Neural progenitor cell (in vitro differentiated cells): ENCODE measurements around the gene MEIS1. TPM values are rescaled to one million over a fixed set of nuclear protein-coding genes. Genes with fewer than 3 reads are reported as not detected.

Experiments used
- DNase-seq: peaks from one replicate; pipeline ENCODE4 v3.0.0-alpha.2; 2016; ENCODE audit warnings: low spot score
- H2AFZ ChIP-seq: fragments of 200-600 bp; sonication (generic); replicated peaks from 2 replicates; pipeline ENCODE4 v1.6.1; 2016; ENCODE audit warnings: antibody characterized with exemption
- H3F3A ChIP-seq: fragments of 200-600 bp; sonication (generic); 2 replicates; pipeline ENCODE4 v1.6.1; 2016; ENCODE audit warnings: antibody characterized with exemption, low read depth
- H3K27ac ChIP-seq: fragments of 200-600 bp; sonication (generic); 2 replicates; pipeline ENCODE4 v1.5.1; 2016; ENCODE audit warnings: mild to moderate bottlenecking
- H3K27me3 ChIP-seq: fragments of 200-600 bp; sonication (generic); 2 replicates; pipeline ENCODE4 v1.6.1; 2016; ENCODE audit warnings: mild to moderate bottlenecking, moderate library complexity
- H3K36me3 ChIP-seq: fragments of 200-600 bp; sonication (generic); 2 replicates; pipeline ENCODE4 v1.5.1; 2016
- H3K4me1 ChIP-seq: fragments of 200-600 bp; sonication (generic); 2 replicates; pipeline ENCODE4 v1.6.1; 2016; ENCODE audit warnings: mixed run types
- H3K4me2 ChIP-seq: fragments of 200-600 bp; sonication (generic); 2 replicates; pipeline ENCODE4 v1.6.1; 2016
- H3K4me3 ChIP-seq: fragments of 200-600 bp; sonication (generic); 2 replicates; pipeline ENCODE4 v1.5.1; 2016
- H3K79me2 ChIP-seq: fragments of 200-600 bp; sonication (generic); 2 replicates; pipeline ENCODE4 v1.6.1; 2016; ENCODE audit warnings: low read depth
- H3K9ac ChIP-seq: fragments of 200-600 bp; sonication (generic); 2 replicates; pipeline ENCODE4 v1.6.1; 2016
- H3K9me3 ChIP-seq: fragments of 200-600 bp; sonication (generic); 2 replicates; pipeline ENCODE4 v1.5.1; 2016; ENCODE audit warnings: low read depth
- H4K20me1 ChIP-seq: fragments of 200-600 bp; sonication (generic); 2 replicates; pipeline ENCODE4 v1.6.1; 2016; ENCODE audit warnings: low read depth
- H3K27ac Mint-ChIP-seq: 3 replicates; pipeline ENCODE4 v1.8.0; 2021; ENCODE audit warnings: mixed read lengths
- H3K27me3 Mint-ChIP-seq: 2 replicates; pipeline ENCODE4 v1.8.0; 2022; ENCODE audit warnings: low read depth, mild to moderate bottlenecking, inconsistent platforms, moderate library complexity, mixed read lengths; ENCODE audit not compliant: insufficient read depth
- H3K36me3 Mint-ChIP-seq: 3 replicates; pipeline ENCODE4 v1.8.0; 2021; ENCODE audit warnings: mixed read lengths
- H3K4me1 Mint-ChIP-seq: 3 replicates; pipeline ENCODE4 v1.8.0; 2021; ENCODE audit warnings: mixed read lengths
- H3K4me3 Mint-ChIP-seq: 3 replicates; pipeline ENCODE4 v1.8.0; 2021; ENCODE audit warnings: mild to moderate bottlenecking, moderate library complexity, mixed read lengths
- H3K9me3 Mint-ChIP-seq: 3 replicates; pipeline ENCODE4 v1.8.0; 2020; ENCODE audit warnings: mixed read lengths
- CTCF ChIP-seq: fragments of 200-600 bp; sonication (generic); IDR thresholded peaks from 2 replicates; pipeline ENCODE4 v1.5.1; 2017; ENCODE audit warnings: antibody characterized with exemption, mild to moderate bottlenecking
- EZH2 ChIP-seq: fragments of 200-600 bp; sonication (generic); IDR thresholded peaks from 2 replicates; pipeline ENCODE4 v1.6.1; 2017; ENCODE audit warnings: antibody characterized with exemption, mild to moderate bottlenecking, moderate library complexity
- EZH2phosphoT487 ChIP-seq: fragments of 200-600 bp; sonication (generic); IDR thresholded peaks from 2 replicates; pipeline ENCODE4 v1.6.1; 2017; ENCODE audit warnings: antibody characterized with exemption
- total RNA-seq: library from RNA; depleted of rRNA; stranded (reverse); fragments of >200 nt; gene quantifications from 2 replicates; pipeline ENCODE4 v1.2.3, GENCODE V29; 2015; ENCODE audit warnings: low replicate concordance

Gene MEIS1
- total RNA-seq, 1 donor from 2014 or later, result 14.7 TPM

GRCh38 chr2:66408905-66409304 is 26.0 kb upstream of the MEIS1 start:
- Mint-ChIP-seq H3K27ac (no peak overlapping the region), H3K9me3 (peaks cover 3% of the 10 kb centered on the region), H3K27me3 (no peaks in the 10 kb centered on the region), H3K4me3 (no peak overlapping the region), H3K36me3 (no peaks in the 10 kb centered on the region), H3K4me1 (no peaks in the 10 kb centered on the region)
- no peak for TF ChIP-seq EZH2phosphoT487
- TF ChIP-seq CTCF, result no peak
- no peak for TF ChIP-seq EZH2
- DNase-seq, result no peak
- Histone ChIP-seq H3K9me3 (no peaks in the 10 kb centered on the region), H3F3A (no peaks in the 10 kb centered on the region), H3K4me3 (no peak overlapping the region), H3K4me2 (no peak overlapping the region), H4K20me1 (no peaks in the 10 kb centered on the region), H3K4me1 (no peaks in the 10 kb centered on the region), H3K27me3 (no peaks in the 10 kb centered on the region), H3K36me3 (no peaks in the 10 kb centered on the region), H3K27ac (no peak overlapping the region), H3K9ac (no peak overlapping the region), H2AFZ (no peak overlapping the region), H3K79me2 (no peaks in the 10 kb centered on the region)

GRCh38 chr2:66412874-66413273 is 22.1 kb upstream of the MEIS1 start:
- Histone ChIP-seq H3K36me3 (no peaks in the 10 kb centered on the region), H2AFZ (peak overlapping the region; percentile 42), H4K20me1 (no peaks in the 10 kb centered on the region), H3K9ac (no peak overlapping the region), H3K9me3 (no peaks in the 10 kb centered on the region), H3K27ac (no peak overlapping the region), H3K27me3 (no peaks in the 10 kb centered on the region), H3K4me1 (peaks cover 8% of the 10 kb centered on the region), H3K4me2 (no peak overlapping the region), H3F3A (no peaks in the 10 kb centered on the region), H3K79me2 (no peaks in the 10 kb centered on the region), H3K4me3 (no peak overlapping the region)
- peaks cover 3% of the 10 kb centered on the region for H3K9me3 Mint-ChIP-seq
- H3K27ac Mint-ChIP-seq, result no peak overlapping the region
- TF ChIP-seq EZH2phosphoT487, result no peak
- no peak for TF ChIP-seq CTCF
- no peak for TF ChIP-seq EZH2
- no peak overlapping the region for H3K4me3 Mint-ChIP-seq
- H3K36me3 Mint-ChIP-seq, result no peaks in the 10 kb centered on the region
- DNase-seq, result no peak
- no peaks in the 10 kb centered on the region for H3K27me3 Mint-ChIP-seq
- H3K4me1 Mint-ChIP-seq, result no peaks in the 10 kb centered on the region

GRCh38 chr2:66414896-66415295 is 20.0 kb upstream of the MEIS1 start:
- H3K27ac Mint-ChIP-seq, result no peak overlapping the region
- H3K27me3 Mint-ChIP-seq, result no peaks in the 10 kb centered on the region
- H3K36me3 ChIP-seq, result no peaks in the 10 kb centered on the region
- no peaks in the 10 kb centered on the region for H3F3A ChIP-seq
- no peaks in the 10 kb centered on the region for H3K36me3 Mint-ChIP-seq
- H3K4me3 ChIP-seq, result no peak overlapping the region
- H4K20me1 ChIP-seq, result no peaks in the 10 kb centered on the region
- no peak overlapping the region for H3K27ac ChIP-seq
- peaks cover 3% of the 10 kb centered on the region for H3K9me3 Mint-ChIP-seq
- no peak overlapping the region for H3K4me2 ChIP-seq
- H3K79me2 ChIP-seq, result no peaks in the 10 kb centered on the region
- no peak overlapping the region for H3K4me3 Mint-ChIP-seq
- H3K27me3 ChIP-seq, result no peaks in the 10 kb centered on the region
- H3K4me1 ChIP-seq, result peaks cover 8% of the 10 kb centered on the region
- TF ChIP-seq CTCF, result no peak
- TF ChIP-seq EZH2phosphoT487, result no peak
- TF ChIP-seq EZH2, result no peak
- no peak overlapping the region for H2AFZ ChIP-seq
- no peaks in the 10 kb centered on the region for H3K9me3 ChIP-seq
- DNase-seq, result no peak
- H3K9ac ChIP-seq, result no peak overlapping the region
- H3K4me1 Mint-ChIP-seq, result no peaks in the 10 kb centered on the region

- Histone ChIP-seq H3K36me3 (no peaks in the 10 kb centered on the region), H2AFZ (no peak overlapping the region), H3K4me3 (no peak overlapping the region), H3F3A (no peaks in the 10 kb centered on the region), H3K4me2 (no peak overlapping the region), H3K4me1 (peaks cover 8% of the 10 kb centered on the region), H4K20me1 (no peaks in the 10 kb centered on the region), H3K27ac (no peak overlapping the region), H3K79me2 (no peaks in the 10 kb centered on the region), H3K9me3 (no peaks in the 10 kb centered on the region), H3K27me3 (no peaks in the 10 kb centered on the region), H3K9ac (no peak overlapping the region)
- Mint-ChIP-seq H3K4me3 (no peak overlapping the region), H3K27ac (no peak overlapping the region), H3K9me3 (no peaks in the 10 kb centered on the region), H3K27me3 (no peaks in the 10 kb centered on the region), H3K4me1 (peaks cover 2% of the 10 kb centered on the region), H3K36me3 (no peaks in the 10 kb centered on the region)
- no peak for DNase-seq
- TF ChIP-seq CTCF (no peak), EZH2phosphoT487 (no peak), EZH2 (no peak)
These were observed 16.5 kb upstream of the MEIS1 start for GRCh38 chr2:66418381-66418780.
